Gastroesophageal sphincter (tissue), 4 donors: Measurements from ENCODE around the gene MFSD2A. TPM values are rescaled to one million over a fixed set of nuclear protein-coding genes. Genes with fewer than 3 reads are reported as not detected.
A peak's percentile ranks its signal among the peaks of the same experiment; 100 is the strongest.
"Not testable (repeated sequence)": the region's sequence is repeated elsewhere in the genome, so short reads cannot be mapped to it uniquely, and the experiment has no call there.

ENCODE experiments used
- ATAC-seq: fragments of 150-250 bp; one replicate; pipeline ENCODE4 v1.9.1; 2016; ENCODE audit warnings: mild to moderate bottlenecking, moderate library complexity
- H3K27ac ChIP-seq, 4 donors: fragments of 200-600 bp; sonication (generic) in 3 of 4; 1 replicate in 3 of 4; 2 replicates in 1 of 4; pipeline ENCODE4 v1.5.1; 2016 to 2019
- H3K27me3 ChIP-seq: fragments of 200-600 bp; sonication (generic); one replicate; pipeline ENCODE4 v1.5.1; 2019
- H3K36me3 ChIP-seq, 2 donors: fragments of 200-600 bp; sonication (generic); one replicate each; pipeline ENCODE4 v1.5.1; 2019; ENCODE audit warnings: control low read depth in 1 of 2
- H3K4me1 ChIP-seq, 3 donors: fragments of 200-600 bp; sonication (generic); 1 replicate in 2 of 3; 2 replicates in 1 of 3; pipeline ENCODE4 v1.5.1; 2016 to 2019; ENCODE audit warnings: control low read depth in 2 of 3
- H3K4me3 ChIP-seq, 2 donors: fragments of 200-600 bp; sonication (generic); one replicate each; pipeline ENCODE4 v1.5.1; 2019; ENCODE audit warnings: mild to moderate bottlenecking in 1 of 2, moderate library complexity in 1 of 2
- H3K9me3 ChIP-seq, 3 donors: fragments of 200-600 bp; sonication (generic); one replicate each; pipeline ENCODE4 v1.5.1; 2017 to 2019; ENCODE audit warnings: control low read depth in 2 of 3
- EP300 ChIP-seq: sonication (generic); formaldehyde crosslinking; IDR thresholded peaks from one replicate; pipeline ENCODE4 v1.6.1; 2017; ENCODE audit warnings: antibody characterized with exemption, mild to moderate bottlenecking
- POLR2A ChIP-seq, 2 donors: fragments of 450-650 bp; IDR thresholded peaks; one replicate each; pipeline ENCODE4 v1.6.1; 2017; ENCODE audit warnings: antibody characterized with exemption in 2 of 2, mild to moderate bottlenecking in 2 of 2, moderate library complexity in 1 of 2
- POLR2AphosphoS5 ChIP-seq: sonication (generic); formaldehyde crosslinking; IDR thresholded peaks from one replicate; pipeline ENCODE4 v1.6.1; 2017; ENCODE audit warnings: antibody characterized with exemption
- WGBS, 2 donors: methylation state at CpG; one replicate each; pipeline ENCODE4 v1.1.5; 2018; ENCODE audit warnings: low coverage in 1 of 2; 5-methylcytosine and 5-hydroxymethylcytosine counted together
- total RNA-seq, 4 donors: library from RNA; depleted of rRNA; stranded (reverse); fragments of >200 nt; gene quantifications; one replicate each; pipeline ENCODE4 v1.1.0, GENCODE V29; 2016
- TF ChIP-seq, protein P1 (sequence below), 4 experiments: fragments of 200-600 bp in 2 of 4; fragments of 450-650 bp in 2 of 4; sonication (generic) in 1 of 4; IDR thresholded peaks; one replicate each; pipeline ENCODE4 v1.5.1; 2017 to 2019; ENCODE audit warnings: antibody characterized with exemption in 4 of 4, mild to moderate bottlenecking in 2 of 4, moderate library complexity in 2 of 4

The MFSD2A gene
- total RNA-seq = 1 to 10 TPM in 2 of 4 donors, under 1 TPM in 2; 0.84 to 4.8 (median 1.4) TPM

DNA sequence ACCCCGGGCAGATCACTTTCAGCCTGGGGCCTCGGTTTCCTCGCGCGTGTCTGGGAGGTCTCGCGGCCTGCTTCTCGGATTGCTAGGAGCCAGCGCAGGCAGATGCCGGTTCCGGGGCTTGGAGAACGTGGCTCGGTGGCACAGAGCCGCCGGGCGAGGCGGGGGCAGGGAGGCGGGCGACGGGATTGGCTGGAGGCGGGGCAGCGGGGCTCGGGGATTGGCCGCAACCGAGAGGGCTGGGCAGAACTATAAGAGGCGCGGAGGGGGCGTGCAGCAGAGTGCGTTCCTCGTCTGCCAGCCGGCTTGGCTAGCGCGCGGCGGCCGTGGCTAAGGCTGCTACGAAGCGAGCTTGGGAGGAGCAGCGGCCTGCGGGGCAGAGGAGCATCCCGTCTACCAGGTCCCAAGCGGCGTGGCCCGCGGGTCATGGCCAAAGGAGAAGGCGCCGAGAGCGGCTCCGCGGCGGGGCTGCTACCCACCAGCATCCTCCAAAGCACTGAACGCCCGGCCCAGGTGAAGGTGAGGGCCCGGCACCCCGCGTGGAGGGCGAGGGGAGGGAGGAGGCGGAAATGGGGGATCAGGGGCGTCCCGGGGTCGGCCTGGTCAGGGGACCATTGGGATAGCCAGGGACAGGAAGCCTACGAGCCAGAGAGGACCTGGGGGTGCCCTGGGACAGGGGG, at the start of gene MFSD2A:
TSS of gene MFSD2A (plus strand) at position 276 of the 677 bp plus-strand sequence. CDS start at position 424, 148 bp downstream.
- WGBS, 2 donors = 0% methylated on average over 3 of the region's 62 CpGs; no CpG with 5 or more reads in 1 of the 2 donors
- Histone ChIP-seq H3K9me3 (no peaks in the 10 kb centered on the region), H3K27ac (peak within 1 kb of the TSS in 3 of 4 donors; percentile 68 to 73 (median 71)), H3K27me3 (peaks cover 4% of the 10 kb centered on the region), H3K4me1 (peaks cover 3 to 36% (median 19%) of the 10 kb centered on the region in 3 donors), H3K4me3 (peak within 1 kb of the TSS; percentile 31 to 59), H3K36me3 (no peaks in the 10 kb centered on the region)
- peak; percentile 99 for ATAC-seq
- TF ChIP-seq POLR2AphosphoS5 (peak; percentile 54), EP300 (no peak)

DNA sequence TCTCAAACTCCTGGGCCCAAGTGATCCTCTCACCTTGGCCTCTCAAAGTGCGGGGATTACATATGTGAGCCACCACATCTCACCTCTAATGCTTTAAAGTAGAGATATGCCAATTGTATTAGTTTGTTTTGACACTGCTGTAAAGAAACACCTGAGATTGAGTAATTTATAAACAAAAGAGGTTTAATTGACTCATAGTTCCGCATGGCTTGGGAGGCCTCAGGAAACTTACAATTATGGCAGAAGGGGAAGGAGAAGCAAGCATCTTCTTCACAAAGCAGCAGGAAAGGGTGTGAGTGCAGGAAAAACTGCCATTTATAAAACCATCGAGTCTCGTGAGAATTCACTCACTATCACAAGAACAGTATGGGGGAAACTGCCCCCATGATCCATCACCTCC, 49.8 kb upstream of the MFSD2A start:
- Histone ChIP-seq H3K4me1 (peaks cover 0 to 25% (median 16%) of the 10 kb centered on the region in 3 donors), H3K27me3 (peaks cover 57% of the 10 kb centered on the region), H3K4me3 (no peak overlapping the region), H3K27ac (no peak overlapping the region), H3K9me3 (peaks cover 0 to 10% (median 0%) of the 10 kb centered on the region in 3 donors), H3K36me3 (no peaks in the 10 kb centered on the region)
- 48 to 61% methylated on average over 3 of the region's 4 CpGs for WGBS, 2 donors
- no peak for ATAC-seq
- no peak for TF ChIP-seq POLR2A (IDR thresholded peaks at IDR 0.05)
- TF ChIP-seq EP300 = no peak

DNA sequence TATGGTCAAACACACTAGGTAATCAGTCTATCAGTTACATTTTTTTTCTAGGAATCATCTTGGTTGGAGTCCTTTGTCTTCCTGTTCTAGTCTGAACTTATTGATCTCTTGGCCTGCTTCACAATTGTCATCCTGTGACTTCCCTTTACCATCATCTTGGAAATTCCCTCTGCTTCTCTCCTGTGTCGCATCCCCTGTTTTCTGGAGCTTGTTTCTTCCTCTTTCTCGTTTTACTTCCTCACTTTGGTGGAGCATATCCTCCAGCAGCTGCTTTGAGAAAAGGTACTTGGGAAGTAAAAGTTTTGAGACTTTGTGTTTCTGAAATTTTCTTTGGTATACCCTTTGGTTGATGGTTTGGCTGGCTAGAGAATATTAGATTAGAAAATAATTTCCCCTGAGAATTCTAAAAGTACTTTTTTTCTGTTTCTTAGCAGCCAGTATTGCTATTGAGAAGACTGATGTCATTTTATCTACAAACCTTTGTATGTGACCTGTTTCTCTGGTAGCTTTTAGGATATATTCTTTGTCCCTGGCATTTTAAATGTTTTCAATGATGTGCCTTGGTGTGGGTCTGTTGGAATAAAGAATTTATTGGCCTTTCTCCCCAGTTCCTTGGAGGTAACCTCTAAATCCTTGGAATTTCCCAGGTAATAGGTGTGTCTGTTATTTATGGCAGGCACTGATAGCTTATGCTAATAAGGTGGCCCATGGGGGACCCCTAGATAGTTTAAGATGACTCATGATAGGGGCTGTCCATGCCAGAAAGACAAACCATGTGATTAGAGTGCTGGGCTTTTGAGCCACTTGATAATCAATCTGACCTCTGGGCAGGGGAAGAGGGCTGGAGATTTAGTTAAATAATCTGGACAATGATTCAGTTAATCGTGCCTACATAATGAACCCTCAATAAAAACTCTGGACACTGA, 47.2 kb upstream of the MFSD2A start:
- Histone ChIP-seq H3K27ac (no peak overlapping the region), H3K36me3 (no peaks in the 10 kb centered on the region), H3K4me3 (no peak overlapping the region), H3K9me3 (peaks cover 0 to 10% (median 0%) of the 10 kb centered on the region in 3 donors), H3K4me1 (no peaks in the 10 kb centered on the region), H3K27me3 (peaks cover 51% of the 10 kb centered on the region)
- WGBS, 2 donors = 52 to 80% methylated on average over 2 of the region's 3 CpGs
- no peak for ATAC-seq
- TF ChIP-seq POLR2A (IDR thresholded peaks at IDR 0.05) (no peak), EP300 (no peak), POLR2AphosphoS5 (no peak)
- TF ChIP-seq, protein P1, sequence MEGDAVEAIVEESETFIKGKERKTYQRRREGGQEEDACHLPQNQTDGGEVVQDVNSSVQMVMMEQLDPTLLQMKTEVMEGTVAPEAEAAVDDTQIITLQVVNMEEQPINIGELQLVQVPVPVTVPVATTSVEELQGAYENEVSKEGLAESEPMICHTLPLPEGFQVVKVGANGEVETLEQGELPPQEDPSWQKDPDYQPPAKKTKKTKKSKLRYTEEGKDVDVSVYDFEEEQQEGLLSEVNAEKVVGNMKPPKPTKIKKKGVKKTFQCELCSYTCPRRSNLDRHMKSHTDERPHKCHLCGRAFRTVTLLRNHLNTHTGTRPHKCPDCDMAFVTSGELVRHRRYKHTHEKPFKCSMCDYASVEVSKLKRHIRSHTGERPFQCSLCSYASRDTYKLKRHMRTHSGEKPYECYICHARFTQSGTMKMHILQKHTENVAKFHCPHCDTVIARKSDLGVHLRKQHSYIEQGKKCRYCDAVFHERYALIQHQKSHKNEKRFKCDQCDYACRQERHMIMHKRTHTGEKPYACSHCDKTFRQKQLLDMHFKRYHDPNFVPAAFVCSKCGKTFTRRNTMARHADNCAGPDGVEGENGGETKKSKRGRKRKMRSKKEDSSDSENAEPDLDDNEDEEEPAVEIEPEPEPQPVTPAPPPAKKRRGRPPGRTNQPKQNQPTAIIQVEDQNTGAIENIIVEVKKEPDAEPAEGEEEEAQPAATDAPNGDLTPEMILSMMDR (IDR thresholded peaks at IDR 0.05) = no peak

DNA sequence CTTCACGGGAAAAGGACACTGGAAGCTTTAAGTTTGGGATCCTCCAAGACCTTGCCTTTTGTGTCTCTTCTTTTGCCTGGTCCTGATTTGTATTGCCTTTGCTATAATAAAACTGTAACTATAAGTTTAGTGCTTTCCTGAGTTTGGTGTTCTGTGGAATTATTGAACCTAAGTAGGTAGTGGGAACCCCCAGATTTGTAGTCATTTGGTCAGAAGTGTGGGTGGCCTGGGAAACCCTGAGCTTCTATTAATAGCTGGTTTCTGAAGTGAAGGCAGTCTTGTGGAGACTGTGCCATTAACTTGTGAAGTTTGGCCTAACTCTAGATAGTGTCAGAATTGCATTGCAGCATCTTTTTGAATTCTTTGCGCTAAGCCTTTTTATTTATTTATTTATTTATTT, 46.4 kb upstream of the MFSD2A start:
- Histone ChIP-seq H3K27me3 (peaks cover 44% of the 10 kb centered on the region), H3K27ac (no peak overlapping the region), H3K4me1 (no peaks in the 10 kb centered on the region), H3K9me3 (peaks cover 0 to 10% (median 0%) of the 10 kb centered on the region in 3 donors), H3K4me3 (no peak overlapping the region), H3K36me3 (no peaks in the 10 kb centered on the region)
- WGBS, 2 donors = 83 to 96% methylated on average over 2 of the region's 2 CpGs
- TF ChIP-seq, protein P1 (IDR thresholded peaks at IDR 0.05) = no peak
- TF ChIP-seq EP300 (no peak), POLR2AphosphoS5 (no peak), POLR2A (IDR thresholded peaks at IDR 0.05) (no peak)
- no peak for ATAC-seq

DNA sequence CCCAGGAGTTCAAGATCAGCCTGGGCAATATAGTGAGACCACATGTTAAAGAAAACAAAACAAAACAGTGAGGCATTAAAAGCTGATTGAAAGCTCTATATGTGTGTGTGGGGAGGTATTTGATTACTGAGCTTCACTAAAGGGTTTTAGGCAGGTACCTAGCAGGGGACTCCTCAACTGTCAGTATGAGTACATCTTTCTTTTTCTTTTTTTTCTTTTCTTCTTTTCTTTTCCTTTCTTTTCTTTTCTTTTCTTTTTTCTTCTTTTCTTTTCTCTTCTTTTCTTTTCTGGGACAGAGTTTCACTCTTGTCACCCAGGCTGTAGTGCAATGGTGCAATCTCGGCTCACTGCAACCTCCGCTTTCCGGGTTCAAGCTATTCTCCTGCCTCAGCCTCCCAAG, 44.7 kb upstream of the MFSD2A start:
- WGBS, 2 donors = no CpG with 5 or more reads among the region's 3 CpGs
- ATAC-seq = no peak
- no peaks in the 10 kb centered on the region for H3K4me1 ChIP-seq
- no peak overlapping the region for H3K27ac ChIP-seq
- no peak overlapping the region for H3K4me3 ChIP-seq
- TF ChIP-seq POLR2AphosphoS5 (no peak), EP300 (no peak), POLR2A (IDR thresholded peaks at IDR 0.05) (no peak)
- TF ChIP-seq, protein P1 (IDR thresholded peaks at IDR 0.05) = no peak
- peaks cover 33% of the 10 kb centered on the region for H3K27me3 ChIP-seq
- no peaks in the 10 kb centered on the region for H3K36me3 ChIP-seq
- H3K9me3 ChIP-seq = peaks cover 0 to 10% (median 0%) of the 10 kb centered on the region in 3 donors

DNA sequence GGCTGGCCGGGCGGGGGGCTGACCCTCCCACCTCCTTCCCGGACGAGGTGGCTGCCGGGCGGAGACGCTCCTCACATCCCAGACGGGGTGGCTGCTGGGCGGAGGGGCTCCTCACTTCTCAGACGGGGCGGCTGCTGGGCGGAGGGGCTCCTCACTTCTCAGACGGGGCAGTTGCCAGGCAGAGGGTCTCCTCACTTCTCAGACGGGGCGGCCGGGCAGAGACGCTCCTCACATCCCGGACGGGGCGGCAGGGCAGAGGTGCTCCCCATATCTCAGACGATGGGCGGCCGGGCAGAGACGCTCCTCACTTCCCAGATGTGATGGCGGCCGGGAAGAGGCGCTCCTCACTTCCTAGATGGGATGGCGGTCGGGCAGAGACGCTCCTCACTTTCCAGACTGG, 41.8 kb upstream of the MFSD2A start:
- not testable (repeated sequence) for H3K4me1 ChIP-seq, H3K27ac ChIP-seq, H3K36me3 ChIP-seq, ATAC-seq, H3K9me3 ChIP-seq, H3K4me3 ChIP-seq
- no CpG with 5 or more reads among the region's 30 CpGs for WGBS, 2 donors
- peaks cover 27% of the 10 kb centered on the region for H3K27me3 ChIP-seq
